NOMO-1 treated with DMSO at 0.1 percent for 48 hours (cell line): ENCODE results near the gene UBL7.
A peak's percentile ranks its signal among the peaks of the same experiment; 100 is the strongest.

Experiments used
- DNase-seq: peaks from one replicate; lab custom pipeline; 2025; ENCODE audit not compliant: unreplicated experiment; lab: John Stamatoyannopoulos, UW

The UBL7 gene

GRCh38 chr15:74424901-74425528 is 35.9 kb downstream of the UBL7 start:
- no peak for DNase-seq

- no peak for DNase-seq
These were observed 37.3 kb downstream of the UBL7 start for GRCh38 chr15:74423431-74424257.

GRCh38 chr15:74422652-74423430 is 38.1 kb downstream of the UBL7 start:
- DNase-seq: peak; percentile 36

GRCh38 chr15:74422265-74422651 is 38.7 kb downstream of the UBL7 start:
- DNase-seq: no peak

- DNase-seq: no peak
These were observed 39.4 kb downstream of the UBL7 start for GRCh38 chr15:74421302-74422245.

- DNase-seq: no peak
These were observed 40.6 kb downstream of the UBL7 start for GRCh38 chr15:74420193-74420905.

- DNase-seq: no peak
These were observed 41.5 kb downstream of the UBL7 start for GRCh38 chr15:74419432-74419831.

GRCh38 chr15:74418575-74419338 is 42.2 kb downstream of the UBL7 start:
- no peak for DNase-seq

DNA sequence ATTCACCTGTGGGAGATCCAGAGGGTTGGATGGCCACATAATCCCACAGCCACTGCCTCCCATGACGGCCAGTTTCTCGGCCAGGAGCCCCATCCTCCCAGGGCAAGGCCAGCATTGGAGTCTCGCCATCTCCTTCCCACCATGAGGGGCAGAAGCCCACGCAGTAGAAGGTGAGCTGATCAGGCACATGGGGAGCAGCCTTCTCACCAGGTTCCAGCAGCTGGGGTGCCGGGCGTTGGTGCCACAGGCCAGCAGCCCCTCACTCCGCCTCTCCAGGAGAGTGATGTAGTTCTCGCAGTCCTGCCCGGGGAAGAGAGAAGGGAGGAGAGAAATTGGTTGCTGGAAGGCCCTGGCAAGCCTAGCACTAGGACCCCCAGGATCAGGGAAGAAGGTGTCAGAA is 43.3 kb downstream of the UBL7 start:
- DNase-seq: no peak

DNA sequence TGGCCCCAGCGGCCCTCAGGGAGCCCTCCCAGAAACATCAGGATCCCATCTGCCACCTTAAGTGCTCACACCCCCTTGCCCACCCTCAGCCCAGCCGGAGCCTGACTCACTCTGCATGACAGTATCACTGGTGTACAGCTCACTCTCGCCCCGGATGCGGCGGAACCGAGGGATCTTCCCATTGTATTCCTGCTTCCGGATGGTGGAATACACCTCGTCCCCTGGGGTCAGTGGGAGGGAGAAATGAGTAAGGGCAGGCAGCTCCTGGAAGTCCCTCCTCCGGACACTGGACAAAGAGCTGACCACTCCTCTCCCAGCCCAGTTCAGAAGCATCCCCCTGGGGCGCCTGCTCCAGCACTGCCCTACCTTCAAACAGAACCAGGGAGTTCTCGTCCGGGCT is 43.7 kb downstream of the UBL7 start:
- no peak for DNase-seq

DNA sequence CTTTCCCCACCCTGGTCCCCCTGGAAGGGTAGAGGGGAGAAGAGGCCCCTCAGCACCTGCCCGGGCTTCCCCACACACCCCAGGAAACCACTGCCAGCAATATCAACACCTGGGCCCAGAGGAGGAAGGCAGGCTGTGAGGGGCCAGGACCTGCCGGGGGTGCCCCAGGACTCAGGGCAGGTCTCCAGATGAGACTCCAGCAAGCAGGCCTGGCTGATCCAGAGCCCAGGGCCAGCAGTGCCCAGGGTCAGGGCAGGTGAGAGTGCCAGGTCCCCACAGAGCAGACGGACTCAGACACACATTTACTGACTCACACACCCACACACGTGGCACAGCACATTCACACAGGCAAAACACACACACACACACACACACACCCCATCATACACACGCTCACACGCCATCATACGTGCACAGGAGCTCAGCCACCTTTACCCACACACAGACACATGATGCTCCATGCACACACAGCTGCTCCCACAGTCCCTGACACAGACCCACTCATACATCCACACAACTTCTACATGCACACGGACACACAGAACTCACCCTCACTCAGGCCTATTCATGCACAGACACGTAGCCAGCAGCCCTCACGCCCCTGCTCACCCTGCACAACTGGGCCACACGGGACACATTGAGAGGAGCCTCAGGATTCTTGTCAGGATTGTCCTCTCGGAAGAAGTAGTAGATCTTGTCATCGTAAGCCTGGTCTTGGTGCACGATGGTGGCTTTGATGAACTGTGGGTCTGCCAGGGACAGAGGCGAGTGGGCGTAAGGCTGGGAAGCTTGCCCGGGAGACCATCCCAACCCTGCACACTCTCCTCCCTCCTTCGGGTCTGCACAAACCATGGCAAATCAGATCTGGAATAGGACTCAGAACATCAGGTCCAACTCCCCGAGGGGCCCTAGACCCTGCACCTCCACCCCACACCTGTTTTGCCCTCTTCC is 44.7 kb downstream of the UBL7 start:
- no peak for DNase-seq

DNA sequence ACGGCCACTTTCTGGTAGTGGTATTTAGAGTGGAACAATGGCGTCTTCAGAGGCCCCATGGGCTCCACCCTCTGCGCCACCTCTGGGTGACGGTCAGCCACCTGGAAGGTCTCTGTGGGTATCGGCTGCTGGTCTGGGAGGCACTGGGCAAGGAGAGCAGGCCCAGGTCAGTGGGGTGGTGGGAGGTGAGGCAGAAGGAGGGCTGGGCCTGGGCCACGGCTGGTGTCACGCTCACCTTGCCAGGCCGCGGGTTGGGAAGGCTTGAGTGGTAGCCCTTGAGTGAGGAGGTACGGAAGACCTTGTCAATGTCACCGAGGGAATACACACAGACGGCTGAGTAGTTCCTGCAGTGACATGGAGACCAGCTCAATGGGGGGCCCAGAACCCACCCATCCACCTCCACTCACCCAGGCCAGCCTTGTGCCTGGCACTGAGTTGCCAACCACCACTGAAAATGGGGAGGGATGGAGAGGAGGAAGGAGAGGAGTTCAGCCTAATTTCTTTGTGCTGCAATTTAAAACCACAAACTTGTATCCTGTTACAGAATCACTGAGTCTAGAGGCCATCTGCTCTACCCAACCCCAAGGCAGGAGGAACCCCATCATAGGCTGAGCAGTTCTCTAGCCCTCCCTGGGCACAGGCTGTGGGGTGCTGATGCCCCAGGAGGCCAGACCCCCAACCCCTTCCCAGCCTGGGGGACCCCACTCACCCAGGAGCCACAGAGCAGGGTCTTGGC is 46.2 kb downstream of the UBL7 start:
- DNase-seq: peak; percentile 37

- no peak for DNase-seq
These were observed 46.8 kb downstream of the UBL7 start for GRCh38 chr15:74414081-74414580.

GRCh38 chr15:74413350-74414080 is 47.4 kb downstream of the UBL7 start:
- DNase-seq: no peak

GRCh38 chr15:74412159-74412558 is 48.8 kb downstream of the UBL7 start:
- no peak for DNase-seq

DNA sequence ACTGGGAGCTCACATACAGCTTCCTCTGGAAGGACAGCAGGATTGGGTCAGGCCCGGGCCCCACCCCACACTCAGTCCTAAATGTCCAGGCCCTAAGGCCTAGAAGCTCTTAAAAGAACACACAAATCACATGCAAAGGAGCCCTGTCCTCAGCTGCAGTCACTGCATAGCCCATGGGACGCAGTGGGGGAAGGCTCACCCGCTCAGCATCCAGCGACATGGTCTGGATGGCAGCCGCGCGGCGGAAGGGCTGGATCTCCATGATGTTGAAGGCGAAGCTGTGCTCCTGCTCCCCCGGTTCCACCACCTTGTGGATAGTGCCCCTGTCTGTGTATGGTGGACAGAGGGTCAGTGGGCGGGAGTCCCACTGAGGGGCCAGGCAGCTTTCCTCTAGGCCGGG is 49.3 kb downstream of the UBL7 start:
- no peak for DNase-seq

GRCh38 chr15:74410502-74410901 is 50.5 kb downstream of the UBL7 start:
- no peak for DNase-seq
